HG02973 (cell line): ENCODE results near the gene SFXN5.

ENCODE experiments used
- ATAC-seq: cut with Tn5 transposase; IDR thresholded peaks from one replicate; pipeline ENCODE4 v1.9.1; 2021; ENCODE audit warnings: moderate library complexity; ENCODE audit not compliant: unreplicated experiment

Gene SFXN5

GRCh38 chr2:72945450-72946019 is 126.0 kb downstream of the SFXN5 start:
- no peak for ATAC-seq

DNA sequence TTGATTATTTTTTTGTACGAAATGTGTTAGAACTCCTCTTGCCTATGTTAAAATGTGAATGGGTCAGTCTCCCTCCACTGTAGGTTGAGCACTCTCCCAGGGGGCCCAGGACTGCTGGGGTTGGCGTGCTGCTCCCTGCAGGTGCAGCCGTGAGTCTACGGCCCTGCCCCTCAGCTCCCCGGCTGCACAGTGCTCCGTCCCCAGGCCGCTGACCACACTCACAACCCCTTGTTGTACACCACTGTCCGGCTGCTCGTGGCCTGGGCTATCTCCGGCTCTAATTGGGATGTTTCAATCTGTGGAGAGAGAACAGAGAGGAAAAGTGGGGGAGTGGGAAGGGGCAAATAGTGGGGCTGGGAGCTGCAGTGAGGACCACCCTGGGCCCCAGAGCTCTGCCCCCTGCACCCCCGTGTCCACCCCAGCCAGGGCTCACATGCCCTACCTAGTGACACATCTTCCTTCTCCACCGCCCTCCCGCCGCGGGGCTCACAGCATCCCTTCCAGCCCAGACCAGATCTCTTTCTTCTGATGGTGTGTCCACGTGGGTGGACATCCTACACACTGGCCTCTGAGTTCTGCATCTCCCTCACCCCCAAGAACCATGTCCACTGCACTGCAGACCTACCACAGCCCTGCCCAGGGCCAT is 126.6 kb downstream of the SFXN5 start:
- no peak for ATAC-seq

- ATAC-seq = no peak
Measured at GRCh38 chr2:72943540-72944395, 127.7 kb downstream of the SFXN5 start.

DNA sequence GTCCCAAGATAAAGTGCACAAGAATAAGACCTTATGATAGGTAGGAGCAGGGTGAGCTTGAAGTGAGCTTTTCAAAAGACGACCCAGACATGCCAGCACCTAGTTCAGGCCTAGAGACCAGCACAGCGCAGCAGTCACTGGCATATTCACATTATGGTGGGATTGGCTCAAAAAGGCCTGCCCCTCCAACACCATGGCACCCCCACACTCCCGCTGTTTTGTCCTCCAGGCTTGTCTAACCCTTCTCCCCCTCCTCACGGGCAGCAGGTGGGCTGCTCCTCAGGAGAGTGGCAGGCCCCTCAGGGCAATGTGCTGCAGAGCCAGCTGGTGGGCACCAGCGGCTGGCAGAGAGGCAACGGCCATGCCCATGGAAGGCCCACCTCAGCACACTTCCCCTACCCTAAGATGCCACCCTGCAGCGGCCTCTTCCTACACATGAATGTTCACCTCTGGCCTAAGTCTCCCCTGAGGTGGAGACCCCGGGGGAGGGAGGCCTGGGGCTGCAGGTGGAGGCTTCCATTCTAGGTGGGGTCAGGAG is 128.6 kb downstream of the SFXN5 start:
- no peak for ATAC-seq

- ATAC-seq = no peak
Measured at GRCh38 chr2:72942293-72942692, 129.2 kb downstream of the SFXN5 start.

DNA sequence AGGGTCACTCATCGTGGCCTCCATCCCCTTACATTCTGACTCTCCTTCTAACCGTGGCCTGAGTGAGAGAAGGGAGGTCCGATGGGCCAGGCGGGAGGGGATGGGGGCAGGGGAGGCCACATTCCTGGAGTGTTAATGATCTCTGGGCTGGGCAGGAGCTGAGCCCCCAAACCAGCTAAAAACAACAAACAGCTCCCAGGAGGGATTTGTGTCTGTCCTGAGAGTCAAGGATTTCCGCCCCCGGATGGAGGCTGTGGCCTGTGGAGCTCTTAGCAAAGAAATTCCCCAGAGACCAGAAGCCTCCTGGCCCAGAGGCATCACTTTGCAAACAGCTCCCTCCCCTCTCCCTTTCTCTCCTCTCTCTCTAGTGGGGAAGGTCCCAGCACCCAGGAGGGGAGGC is 130.7 kb downstream of the SFXN5 start:
- no peak for ATAC-seq

DNA sequence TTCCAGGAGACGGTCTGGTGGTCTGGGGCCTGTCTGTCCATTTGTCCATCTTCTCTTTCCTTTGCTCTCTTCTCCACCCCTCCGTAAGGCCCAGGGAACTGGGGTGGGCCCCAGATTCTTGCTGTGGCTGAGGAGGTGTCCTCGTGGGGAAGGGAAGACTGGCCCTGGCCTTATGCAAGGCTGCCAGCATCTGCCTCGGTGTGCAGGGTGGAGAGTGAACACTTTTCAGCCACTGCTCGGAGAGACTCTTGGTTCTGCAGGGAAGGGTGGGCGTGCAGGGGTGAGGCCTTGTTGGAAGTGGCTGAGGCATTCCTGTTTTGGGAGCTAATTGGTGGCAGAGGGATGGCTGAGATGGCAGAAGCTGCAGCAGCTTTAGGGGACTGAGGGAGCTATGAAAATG is 131.2 kb downstream of the SFXN5 start:
- no peak for ATAC-seq

- no peak for ATAC-seq
Measured at GRCh38 chr2:72938455-72938854, 133.1 kb downstream of the SFXN5 start.

GRCh38 chr2:72937356-72937669 is 134.2 kb downstream of the SFXN5 start:
- ATAC-seq = no peak

- ATAC-seq = no peak
Measured at GRCh38 chr2:72936660-72937355, 134.7 kb downstream of the SFXN5 start.

GRCh38 chr2:72935611-72935957 is 135.9 kb downstream of the SFXN5 start:
- no peak for ATAC-seq

DNA sequence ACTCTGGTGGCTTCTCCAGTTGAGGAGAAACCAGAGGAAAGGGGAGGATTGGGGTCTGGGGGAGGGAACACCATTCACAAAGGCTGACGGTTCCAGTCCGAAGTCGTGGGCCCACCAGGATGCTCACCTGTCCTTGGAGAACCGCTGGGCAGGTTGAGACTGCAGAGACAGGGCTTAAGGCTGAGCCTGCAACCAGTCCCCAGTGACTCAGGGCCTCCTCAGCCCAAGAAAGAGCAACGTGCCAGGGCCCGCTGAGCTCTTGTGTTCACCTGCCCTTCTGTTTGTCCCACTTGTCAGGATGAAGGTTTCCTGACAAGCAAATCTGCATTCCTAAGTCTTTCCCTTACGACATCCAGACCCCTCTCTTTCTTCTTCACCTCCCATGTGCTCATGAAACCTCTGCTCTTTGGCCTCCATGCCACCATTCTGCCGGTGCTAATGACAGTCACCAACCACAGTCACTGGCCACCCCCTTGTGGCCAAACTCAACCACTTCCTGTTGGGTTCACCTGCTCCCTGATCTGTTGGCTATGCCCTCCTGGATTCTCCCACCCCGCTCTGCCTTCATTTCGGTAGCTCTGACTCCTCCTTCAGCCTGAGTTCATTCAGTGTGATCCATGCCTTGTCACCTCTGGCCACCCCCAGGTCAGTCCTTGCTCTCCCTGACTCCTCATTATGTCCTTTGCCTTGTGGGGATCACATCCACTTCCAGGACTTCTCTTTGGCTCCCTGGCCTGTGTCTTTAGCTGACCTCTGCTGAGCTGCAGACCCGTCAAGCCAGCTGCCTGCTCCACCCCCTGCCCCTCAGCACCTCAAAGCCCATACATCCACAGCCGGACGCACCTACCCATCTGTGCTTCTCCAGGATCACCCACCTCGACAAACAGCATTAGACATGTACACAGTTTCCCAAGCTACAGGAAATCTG is 136.6 kb downstream of the SFXN5 start:
- no peak for ATAC-seq

DNA sequence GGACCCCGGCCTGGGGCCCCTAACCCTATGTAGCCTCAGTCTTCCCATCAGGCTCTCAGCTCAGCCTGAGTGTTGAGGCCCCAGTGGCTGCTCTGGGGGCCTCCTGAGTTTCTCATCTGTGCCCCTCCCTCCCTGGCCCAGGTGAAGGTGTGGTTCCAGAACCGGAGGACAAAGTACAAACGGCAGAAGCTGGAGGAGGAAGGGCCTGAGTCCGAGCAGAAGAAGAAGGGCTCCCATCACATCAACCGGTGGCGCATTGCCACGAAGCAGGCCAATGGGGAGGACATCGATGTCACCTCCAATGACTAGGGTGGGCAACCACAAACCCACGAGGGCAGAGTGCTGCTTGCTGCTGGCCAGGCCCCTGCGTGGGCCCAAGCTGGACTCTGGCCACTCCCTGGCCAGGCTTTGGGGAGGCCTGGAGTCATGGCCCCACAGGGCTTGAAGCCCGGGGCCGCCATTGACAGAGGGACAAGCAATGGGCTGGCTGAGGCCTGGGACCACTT is 137.8 kb downstream of the SFXN5 start:
- ATAC-seq = no peak

GRCh38 chr2:72933207-72933606 is 138.3 kb downstream of the SFXN5 start:
- ATAC-seq = no peak

GRCh38 chr2:72932805-72933204 is 138.7 kb downstream of the SFXN5 start:
- ATAC-seq = no peak

- ATAC-seq = no peak
Measured at GRCh38 chr2:72932045-72932740, 139.3 kb downstream of the SFXN5 start.

DNA sequence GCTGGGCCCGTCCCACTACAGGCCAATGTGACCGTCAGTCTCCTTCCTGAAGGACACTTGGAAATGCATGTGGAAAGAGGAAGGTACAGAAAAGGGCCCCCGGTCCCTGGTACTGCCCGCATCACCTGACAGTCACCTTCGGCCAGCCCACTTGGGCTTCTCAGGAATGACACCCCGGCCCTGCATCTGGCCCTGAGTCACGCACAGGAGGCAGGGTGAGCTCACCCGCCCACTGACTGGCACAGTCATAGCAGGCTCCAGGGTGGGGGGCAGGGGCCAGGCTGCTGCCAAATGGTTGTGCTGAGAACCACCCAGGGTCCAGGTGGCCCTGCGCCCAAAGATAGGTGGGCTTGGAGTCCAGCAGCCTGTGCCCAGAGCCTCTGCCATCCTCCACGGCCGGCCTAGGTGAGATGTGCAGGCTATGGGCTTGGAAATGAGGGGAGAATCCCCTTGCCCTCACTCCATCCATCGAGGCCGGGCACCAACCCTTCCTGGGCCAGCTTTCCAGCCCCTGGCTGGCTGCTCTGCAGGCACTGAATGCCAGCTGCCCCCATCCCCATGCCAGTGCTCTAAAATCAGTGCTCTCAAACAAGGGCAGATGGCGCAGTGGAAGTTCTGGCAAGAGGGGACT is 140.1 kb downstream of the SFXN5 start:
- ATAC-seq = no peak

- no peak for ATAC-seq
Measured at GRCh38 chr2:72929010-72929409, 142.5 kb downstream of the SFXN5 start.
